K562 (cell line): ENCODE measurements around the gene RBX1. TPM values are rescaled to one million over a fixed set of nuclear protein-coding genes. Genes with fewer than 3 reads are reported as not detected.
A peak's percentile ranks its signal among the peaks of the same experiment; 100 is the strongest.

ENCODE experiments used
- ARID1B ChIP-seq: fragments of 450-650 bp; IDR thresholded peaks from 2 replicates; pipeline ENCODE4 v1.6.1; 2016; ENCODE audit warnings: antibody characterized with exemption, mild to moderate bottlenecking, inconsistent platforms
- BCL6 ChIP-seq: fragments of 250-450 bp; sonication (Bioruptor Pico); IDR thresholded peaks from 2 replicates; pipeline ENCODE4 v1.4.0; 2020
- BRCA1 ChIP-seq, 2 experiments: fragments of 450-650 bp in 1 of 2; sonication (generic) in 1 of 2; formaldehyde crosslinking in 1 of 2; IDR thresholded peaks; 2 replicates each; pipeline versions ENCODE4 v1.5.0 to v1.6.1; 2017 to 2020; ENCODE audit warnings: mild to moderate bottlenecking in 1 of 2, missing genetic modification reagents in 1 of 2
- CHD2 ChIP-seq: IDR thresholded peaks from 2 replicates; pipeline ENCODE4 v1.6.1; 2011; ENCODE audit warnings: low read depth, low read length
- CXXC5 ChIP-seq: fragments of 250-450 bp; sonication (Bioruptor Pico); IDR thresholded peaks from 2 replicates; pipeline ENCODE4 v1.8.0; 2022; ENCODE audit warnings: inconsistent platforms, mild to moderate bottlenecking, moderate library complexity
- DPF2 ChIP-seq: fragments of 450-650 bp; IDR thresholded peaks from 2 replicates; pipeline ENCODE4 v1.6.1; 2016
- HLTF ChIP-seq: fragments of 450-650 bp; IDR thresholded peaks from 2 replicates; pipeline ENCODE4 v1.6.1; 2016
- KDM1A ChIP-seq, 2 experiments: fragments of 450-650 bp; IDR thresholded peaks; 2 replicates each; pipeline ENCODE4 v1.6.1; 2016; ENCODE audit warnings: mild to moderate bottlenecking in 2 of 2
- MAZ ChIP-seq, 2 experiments: fragments of 450-650 bp in 1 of 2; sonication (generic) in 1 of 2; formaldehyde crosslinking; IDR thresholded peaks in 1 of 2; conservative IDR thresholded peaks in 1 of 2; 2 replicates each; pipeline versions ENCODE4 v1.4.0 to v1.5.0; 2020; ENCODE audit warnings: mild to moderate bottlenecking in 1 of 2, missing genetic modification reagents in 1 of 2
- MECOM ChIP-seq: fragments of 250-450 bp; sonication (Bioruptor Pico); IDR thresholded peaks from 2 replicates; pipeline ENCODE4 v1.8.0; 2022; ENCODE audit warnings: inconsistent platforms
- MNT ChIP-seq, 2 experiments: fragments of 450-650 bp; conservative IDR thresholded peaks; 2 replicates each; pipeline ENCODE4 v1.6.1; 2017; ENCODE audit warnings: mild to moderate bottlenecking in 2 of 2, moderate library complexity in 2 of 2
- NFATC3 ChIP-seq: fragments of 450-650 bp; IDR thresholded peaks from 2 replicates; pipeline ENCODE4 v1.6.1; 2017; ENCODE audit warnings: mild to moderate bottlenecking
- NFE2L1 ChIP-seq: fragments of 450-650 bp; IDR thresholded peaks from 2 replicates; pipeline ENCODE4 v1.6.1; 2016; ENCODE audit warnings: missing genetic modification characterization, low read depth, mild to moderate bottlenecking, missing compliant biosample characterization, moderate library complexity, borderline replicate concordance
- POLR2G ChIP-seq: fragments of 200-400 bp; formaldehyde crosslinking; IDR thresholded peaks from 2 replicates; pipeline ENCODE4 v1.6.1; 2017; ENCODE audit warnings: low read depth, mild to moderate bottlenecking, antibody characterized with exemption, low read length, moderate library complexity
- RCOR1 ChIP-seq, 2 experiments: IDR thresholded peaks; 2 replicates each; pipeline ENCODE4 v1.6.1; 2012; ENCODE audit warnings: low read depth in 2 of 2, low read length in 2 of 2, borderline replicate concordance in 1 of 2, improper control_type of control experiment in 1 of 2
- SAP30 ChIP-seq: fragments of 200-600 bp; sonication (generic); IDR thresholded peaks from 2 replicates; pipeline ENCODE4 v1.6.1; 2012; ENCODE audit warnings: borderline replicate concordance, low read depth, mild to moderate bottlenecking, moderate library complexity, low read length, control low read depth, inconsistent platforms; ENCODE audit not compliant: insufficient read depth, poor library complexity, severe bottlenecking
- polyA plus RNA-seq, 8 experiments: library from polyadenylated mRNA; depleted of rRNA in 4 of 8; stranded (reverse) in 5 of 8; unstranded in 3 of 8; fragments of >200 nt; fragmentation: Nextera tagmentation in 2 of 8; fragmentation: Illumina TruSeq in 1 of 8; extraction: Ambion mirVana in 2 of 8; extraction: Trizol in 1 of 8; gene quantifications; 2 replicates each; pipeline versions ENCODE4 v1.2.1 to v1.2.3, GENCODE V29; 2011 to 2014; ENCODE audit warnings: inconsistent platforms in 1 of 8, missing spikeins in 1 of 8
- total RNA-seq, 7 experiments: library from RNA; depleted of rRNA in 6 of 7; stranded (reverse); fragments of >200 nt in 6 of 7; fragmentation: Illumina TruSeq in 2 of 7; extraction: Trizol in 2 of 7; gene quantifications; 2 replicates each; pipeline versions ENCODE4 v1.2.1 to v1.2.3, GENCODE V29; 2011 to 2021; ENCODE audit warnings: low replicate concordance in 1 of 7
- TF ChIP-seq, protein P1 (sequence below), 2 experiments: fragments of 250-450 bp in 1 of 2; fragments of 450-650 bp in 1 of 2; sonication (Bioruptor Pico) in 1 of 2; IDR thresholded peaks; 2 replicates each; pipeline versions ENCODE4 v1.6.1 to v1.8.0; 2016 to 2021; ENCODE audit warnings: mild to moderate bottlenecking in 2 of 2, moderate library complexity in 2 of 2, missing compliant biosample characterization in 1 of 2, missing genetic modification characterization in 1 of 2
- TF ChIP-seq, protein P2 (sequence below): fragments of 450-650 bp; IDR thresholded peaks from 2 replicates; pipeline ENCODE4 v1.6.1; 2016
- TF ChIP-seq, protein P3 (sequence below): fragments of 450-650 bp; formaldehyde crosslinking; IDR thresholded peaks from 2 replicates; pipeline ENCODE4 v1.4.0; 2020; ENCODE audit warnings: mild to moderate bottlenecking, mixed read lengths

Gene RBX1
- total and polyA plus RNA-seq, 9 of the 15 experiments (the other 6 are each of a cell fraction or from before 2014, with no cell fraction given), result 44.0 to 259 (median 67.9) TPM

- TF ChIP-seq CXXC5 (CRISPR knock-in tag) (peak; percentile 46), SAP30 (no peak), BCL6 (CRISPR knock-in tag) (no peak), NFE2L1 (tag) (no peak), ARID1B (peak; percentile 33; the same call in 1 of the 2 replicates), DPF2 (peak; percentile 50; the same call in 1 of the 2 replicates), RCOR1 (IDR thresholded peaks at IDR 0.05; ENCODE audit: borderline replicate concordance in 1 of 2, low read depth in 2 of 2, low read length in 2 of 2) (peak in 1 of 2 experiments; percentile 48; a peak in 1 of 4 replicates), BRCA1 (IDR thresholded peaks at IDR 0.05) (no peak), BRCA1 (CRISPR knock-in tag; IDR thresholded peaks at IDR 0.05) (no peak), HLTF (no peak), NFATC3 (no peak), MECOM (CRISPR knock-in tag) (no peak), KDM1A (IDR thresholded peaks at IDR 0.05) (peak in 1 of 2 experiments; percentile 23; a peak in 1 of 4 replicates), CHD2 (no peak), MAZ (CRISPR knock-in tag; conservative IDR thresholded peaks at IDR 0.05 in 1 of 2, IDR thresholded peaks at IDR 0.05 in 1 of 2) (no peak), MNT (conservative IDR thresholded peaks at IDR 0.05) (peak in 1 of 2 experiments; percentile 35; a peak in 1 of 4 replicates), POLR2G (no peak)
- TF ChIP-seq, protein P1, sequence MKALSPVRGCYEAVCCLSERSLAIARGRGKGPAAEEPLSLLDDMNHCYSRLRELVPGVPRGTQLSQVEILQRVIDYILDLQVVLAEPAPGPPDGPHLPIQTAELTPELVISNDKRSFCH (CRISPR knock-in tag; IDR thresholded peaks at IDR 0.05), result no peak
- TF ChIP-seq, protein P1 (tag; IDR thresholded peaks at IDR 0.05), result no peak
- TF ChIP-seq, protein P2, sequence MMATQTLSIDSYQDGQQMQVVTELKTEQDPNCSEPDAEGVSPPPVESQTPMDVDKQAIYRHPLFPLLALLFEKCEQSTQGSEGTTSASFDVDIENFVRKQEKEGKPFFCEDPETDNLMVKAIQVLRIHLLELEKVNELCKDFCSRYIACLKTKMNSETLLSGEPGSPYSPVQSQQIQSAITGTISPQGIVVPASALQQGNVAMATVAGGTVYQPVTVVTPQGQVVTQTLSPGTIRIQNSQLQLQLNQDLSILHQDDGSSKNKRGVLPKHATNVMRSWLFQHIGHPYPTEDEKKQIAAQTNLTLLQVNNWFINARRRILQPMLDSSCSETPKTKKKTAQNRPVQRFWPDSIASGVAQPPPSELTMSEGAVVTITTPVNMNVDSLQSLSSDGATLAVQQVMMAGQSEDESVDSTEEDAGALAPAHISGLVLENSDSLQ, result no peak; the same call in 1 of the 2 replicates
- TF ChIP-seq, protein P3, sequence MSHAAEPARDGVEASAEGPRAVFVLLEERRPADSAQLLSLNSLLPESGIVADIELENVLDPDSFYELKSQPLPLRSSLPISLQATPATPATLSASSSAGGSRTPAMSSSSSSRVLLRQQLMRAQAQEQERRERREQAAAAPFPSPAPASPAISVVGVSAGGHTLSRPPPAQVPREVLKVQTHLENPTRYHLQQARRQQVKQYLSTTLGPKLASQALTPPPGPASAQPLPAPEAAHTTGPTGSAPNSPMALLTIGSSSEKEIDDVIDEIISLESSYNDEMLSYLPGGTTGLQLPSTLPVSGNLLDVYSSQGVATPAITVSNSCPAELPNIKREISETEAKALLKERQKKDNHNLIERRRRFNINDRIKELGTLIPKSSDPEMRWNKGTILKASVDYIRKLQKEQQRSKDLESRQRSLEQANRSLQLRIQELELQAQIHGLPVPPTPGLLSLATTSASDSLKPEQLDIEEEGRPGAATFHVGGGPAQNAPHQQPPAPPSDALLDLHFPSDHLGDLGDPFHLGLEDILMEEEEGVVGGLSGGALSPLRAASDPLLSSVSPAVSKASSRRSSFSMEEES, result no peak
Measured at GRCh38 chr22:40966726-40967085, 15.5 kb downstream of the RBX1 start (continued).
